Aorta (tissue), 5 donors: ENCODE data around the gene TNRC6C. TPM values are rescaled to one million over a fixed set of nuclear protein-coding genes. Genes with fewer than 3 reads are reported as not detected.
"Not testable (repeated sequence)": the region's sequence is repeated elsewhere in the genome, so short reads cannot be mapped to it uniquely, and the experiment has no call there.

Experiments
- ATAC-seq: fragments of 200-7000 bp; cut with Tn5 transposase; one replicate; pipeline ENCODE4 v1.9.1; 2022; ENCODE audit warnings: moderate library complexity; ENCODE audit not compliant: low FRiP score
- DNase-seq, 2 donors: peaks; one replicate each; pipeline ENCODE4 v3.0.0-alpha.2; 2020
- H3K27ac ChIP-seq, 2 donors: one replicate each; pipeline ENCODE4 v1.5.1; 2013; ENCODE audit warnings: low read length in 2 of 2, mild to moderate bottlenecking in 2 of 2, moderate library complexity in 2 of 2, control low read depth in 1 of 2, inconsistent platforms in 1 of 2, low read depth in 1 of 2
- H3K27me3 ChIP-seq, 2 donors: one replicate each; pipeline ENCODE4 v1.6.1; 2013; ENCODE audit warnings: control low read depth in 1 of 2, low read length in 1 of 2, mild to moderate bottlenecking in 1 of 2, moderate library complexity in 1 of 2; ENCODE audit not compliant: insufficient read depth in 2 of 2, control insufficient read depth in 1 of 2
- H3K36me3 ChIP-seq, 2 donors: one replicate each; pipeline ENCODE4 v1.6.1; 2013; ENCODE audit warnings: control low read depth in 1 of 2, low read length in 1 of 2, mild to moderate bottlenecking in 1 of 2; ENCODE audit not compliant: insufficient read depth in 2 of 2, control insufficient read depth in 1 of 2
- H3K4me1 ChIP-seq, 2 donors: one replicate each; pipeline ENCODE4 v1.6.1; 2013; ENCODE audit warnings: low read length in 2 of 2, control low read depth in 1 of 2, mild to moderate bottlenecking in 1 of 2, moderate library complexity in 1 of 2; ENCODE audit not compliant: insufficient read depth in 2 of 2, control insufficient read depth in 1 of 2
- H3K4me3 ChIP-seq, 2 donors: one replicate each; pipeline ENCODE4 v1.5.1; 2013; ENCODE audit warnings: low read length in 2 of 2, control low read depth in 1 of 2, mild to moderate bottlenecking in 1 of 2
- H3K9me3 ChIP-seq: one replicate; pipeline ENCODE4 v1.6.1; 2013; ENCODE audit warnings: mild to moderate bottlenecking, low read length; ENCODE audit not compliant: control insufficient read depth
- WGBS, 2 donors: extraction: QIAGEN DNeasy Blood & Tissue Kit; methylation state at CpG; one replicate each; pipeline ENCODE4 v1.1.7; 2013; 5-methylcytosine and 5-hydroxymethylcytosine counted together
- intact Hi-C, 2 donors: fragments of 100-400 bp; cut with DNase I; formaldehyde crosslinking; loops; one replicate each; pipeline versions ENCODE4 v1.14.2 to v1.15.0; 2022
- polyA plus RNA-seq, 2 donors: library from polyadenylated mRNA; stranded (reverse); fragments of 200-250 nt; gene quantifications; one replicate each; pipeline ENCODE4 v1.2.3, GENCODE V29; 2013
- total RNA-seq, 2 donors: library from RNA; stranded (reverse); fragmentation: NEBNext Ultra II Directional; extraction: Animal tissue kit (Norgen Biotek cat#: 25700); gene quantifications; one replicate each; pipeline ENCODE4 v1.2.1, GENCODE V29; 2021
- donor health status: healthy with polysubstance abuse.
- donor health status: Bipolar disorder and iron deficiency.
- donor health status: DM: no; HTN: no; CAD: no.
- donor health status: DM: no; HTN: no; CAD: no.
- donor health status: DM: yes; HTN: yes; CAD: no.

TNRC6C gene
- total and polyA plus RNA-seq, 4 donors, result 3.3 to 62.2 (median 28.6) TPM

GRCh38 chr17:78081551-78081950 lies 123.0 kb downstream of the TNRC6C start:
- Histone ChIP-seq H3K4me1 (no peaks in the 10 kb centered on the region), H3K36me3 (peaks cover 11 to 14% of the 10 kb centered on the region in 2 donors), H3K27me3 (no peaks in the 10 kb centered on the region), H3K27ac (no peak overlapping the region), H3K9me3 (no peaks in the 10 kb centered on the region), H3K4me3 (no peak overlapping the region)
- 84 to 90% methylated on average over 3 of the region's 3 CpGs for WGBS, 2 donors
- DNase-seq (no peak), ATAC-seq (no peak)
- intact Hi-C loops, result loop anchor here in 1 of 2 donors (5.0 kb wide), 1 partner anchor 64 kb away; no protein-coding TSS in a partner anchor

GRCh38 chr17:78082355-78082872 lies 123.9 kb downstream of the TNRC6C start:
- peaks cover 10 to 15% of the 10 kb centered on the region in 2 donors for H3K36me3 ChIP-seq
- intact Hi-C loops, result loop anchor here in 1 of 2 donors (5.0 kb wide), 1 partner anchor 65 kb away; no protein-coding TSS in a partner anchor
- not testable (repeated sequence) for H3K27me3 ChIP-seq, ATAC-seq, H3K27ac ChIP-seq, H3K9me3 ChIP-seq, H3K4me1 ChIP-seq, H3K4me3 ChIP-seq, DNase-seq
- WGBS, 2 donors, result 69 to 78% methylated on average over 5 of the region's 5 CpGs

GRCh38 chr17:78082988-78083387 lies 124.5 kb downstream of the TNRC6C start:
- DNase-seq (no peak), ATAC-seq (no peak)
- 83 to 90% methylated on average over 7 of the region's 7 CpGs for WGBS, 2 donors
- Histone ChIP-seq H3K4me1 (no peaks in the 10 kb centered on the region), H3K4me3 (no peak overlapping the region), H3K9me3 (no peaks in the 10 kb centered on the region), H3K36me3 (peaks cover 6 to 11% of the 10 kb centered on the region in 2 donors), H3K27me3 (no peaks in the 10 kb centered on the region), H3K27ac (no peak overlapping the region)
- intact Hi-C loops, result loop anchor here in 1 of 2 donors (5.0 kb wide), 1 partner anchor 66 kb away; no protein-coding TSS in a partner anchor

- no peak overlapping the region for H3K4me3 ChIP-seq
- H3K27ac ChIP-seq, result no peak overlapping the region
- no peaks in the 10 kb centered on the region for H3K27me3 ChIP-seq
- no peaks in the 10 kb centered on the region for H3K9me3 ChIP-seq
- intact Hi-C loops, result no loop called here
- no peaks in the 10 kb centered on the region for H3K4me1 ChIP-seq
- ATAC-seq (no peak), DNase-seq (no peak)
- H3K36me3 ChIP-seq, result peaks cover 0 to 16% of the 10 kb centered on the region in 2 donors
- WGBS, 2 donors, result 93 to 96% methylated on average over 13 of the region's 13 CpGs
These were observed 128.2 kb downstream of the TNRC6C start for GRCh38 chr17:78086740-78087139.

- Histone ChIP-seq H3K36me3 (peaks cover 0 to 21% of the 10 kb centered on the region in 2 donors), H3K27ac (no peak overlapping the region), H3K4me1 (no peaks in the 10 kb centered on the region), H3K4me3 (no peak overlapping the region), H3K9me3 (no peaks in the 10 kb centered on the region), H3K27me3 (no peaks in the 10 kb centered on the region)
- DNase-seq (no peak), ATAC-seq (no peak)
- 83 to 86% methylated on average over 1 of the region's 1 CpG for WGBS, 2 donors
- intact Hi-C loops, result no loop called here
These were observed 130.0 kb downstream of the TNRC6C start for GRCh38 chr17:78088529-78088928.

- ATAC-seq, result no peak
- 83 to 87% methylated on average over 7 of the region's 7 CpGs for WGBS, 2 donors
- no peak overlapping the region for H3K4me3 ChIP-seq
- no peaks in the 10 kb centered on the region for H3K4me1 ChIP-seq
- H3K36me3 ChIP-seq, result peaks cover 0 to 25% of the 10 kb centered on the region in 2 donors
- no peaks in the 10 kb centered on the region for H3K9me3 ChIP-seq
- no peak overlapping the region for H3K27ac ChIP-seq
- no peaks in the 10 kb centered on the region for H3K27me3 ChIP-seq
- intact Hi-C loops, result loop anchor here in 1 of 2 donors (10.0 kb wide), 1 partner anchor 75 kb away; no protein-coding TSS in a partner anchor
- no peak for DNase-seq
These were observed 131.2 kb downstream of the TNRC6C start for GRCh38 chr17:78089576-78090281.

- WGBS, 2 donors, result 75% methylated on average over 6 of the region's 6 CpGs
- Histone ChIP-seq H3K4me3 (no peak overlapping the region), H3K4me1 (no peaks in the 10 kb centered on the region), H3K27ac (no peak overlapping the region), H3K9me3 (no peaks in the 10 kb centered on the region), H3K27me3 (no peaks in the 10 kb centered on the region), H3K36me3 (peaks cover 4 to 31% of the 10 kb centered on the region in 2 donors)
- intact Hi-C loops, result loop anchor here in 1 of 2 donors (10.0 kb wide), 1 partner anchor 78 kb away; no protein-coding TSS in a partner anchor
- DNase-seq (no peak), ATAC-seq (no peak)
These were observed 134.4 kb downstream of the TNRC6C start for GRCh38 chr17:78092794-78093324.

- DNase-seq, result no peak
- Histone ChIP-seq H3K4me3 (no peak overlapping the region), H3K36me3 (peaks cover 9 to 31% of the 10 kb centered on the region in 2 donors), H3K4me1 (no peaks in the 10 kb centered on the region), H3K27ac (no peak overlapping the region), H3K27me3 (no peaks in the 10 kb centered on the region), H3K9me3 (no peaks in the 10 kb centered on the region)
- intact Hi-C loops, result loop anchor here in 1 of 2 donors (10.0 kb wide), 1 partner anchor 80 kb away; no protein-coding TSS in a partner anchor
- WGBS, 2 donors, result 92 to 96% methylated on average over 6 of the region's 6 CpGs
- no peak for ATAC-seq
These were observed 136.5 kb downstream of the TNRC6C start for GRCh38 chr17:78095035-78095434.
